GM19043 (cell line): ENCODE data around the gene F2.
"Not testable (repeated sequence)": the region's sequence is repeated elsewhere in the genome, so short reads cannot be mapped to it uniquely, and the experiment has no call there.

Source experiments
- ATAC-seq: cut with Tn5 transposase; IDR thresholded peaks from one replicate; pipeline ENCODE4 v1.9.1; 2021; ENCODE audit warnings: low read depth; ENCODE audit not compliant: unreplicated experiment

F2 gene

DNA sequence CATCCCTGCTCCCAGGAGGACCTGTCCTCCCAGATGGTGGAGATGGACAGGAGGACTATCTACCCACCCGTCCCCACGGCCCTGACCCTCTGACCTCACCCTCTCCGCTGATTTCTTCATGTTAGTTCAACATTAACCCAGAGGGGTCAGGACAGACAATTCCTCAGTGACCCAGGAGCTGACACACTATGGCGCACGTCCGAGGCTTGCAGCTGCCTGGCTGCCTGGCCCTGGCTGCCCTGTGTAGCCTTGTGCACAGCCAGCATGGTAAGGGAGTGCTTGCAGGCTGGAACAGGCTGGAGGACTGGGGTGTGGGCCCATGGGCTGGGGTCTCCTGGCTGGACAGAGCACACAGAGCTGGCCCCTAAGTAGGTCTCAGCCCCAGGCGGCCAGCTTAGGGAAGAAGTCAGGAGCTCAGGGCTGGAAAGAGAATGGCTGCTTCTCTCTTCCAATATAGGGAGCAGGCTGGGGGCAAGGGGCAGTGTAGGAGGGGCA, at the start of gene F2:
F2 (plus strand) TSS at position 166 of the 495 bp plus-strand sequence; CDS start at position 189, 23 bp downstream.
- no peak for ATAC-seq

DNA sequence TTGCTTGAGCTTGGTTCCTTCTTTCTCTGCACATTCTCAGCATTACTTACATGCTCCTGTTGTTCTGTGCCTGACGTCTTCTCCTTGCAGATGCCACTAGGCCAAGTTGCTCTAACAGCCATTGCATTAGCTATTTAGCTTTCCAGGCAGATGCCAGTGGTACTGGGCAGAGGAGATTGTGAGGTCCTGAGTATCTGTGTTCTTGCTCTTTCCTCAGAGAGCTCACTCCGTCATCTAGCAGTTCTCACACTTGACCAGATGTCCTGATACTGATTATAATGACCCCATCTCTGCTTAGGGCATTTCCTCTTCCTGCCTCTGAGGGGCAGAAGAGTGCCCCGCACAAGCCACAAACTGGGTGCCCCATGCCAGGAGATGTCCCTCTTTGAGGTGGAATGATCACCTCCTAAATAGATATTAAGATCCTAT, 49.3 kb upstream of the F2 start:
- ATAC-seq, result no peak

DNA sequence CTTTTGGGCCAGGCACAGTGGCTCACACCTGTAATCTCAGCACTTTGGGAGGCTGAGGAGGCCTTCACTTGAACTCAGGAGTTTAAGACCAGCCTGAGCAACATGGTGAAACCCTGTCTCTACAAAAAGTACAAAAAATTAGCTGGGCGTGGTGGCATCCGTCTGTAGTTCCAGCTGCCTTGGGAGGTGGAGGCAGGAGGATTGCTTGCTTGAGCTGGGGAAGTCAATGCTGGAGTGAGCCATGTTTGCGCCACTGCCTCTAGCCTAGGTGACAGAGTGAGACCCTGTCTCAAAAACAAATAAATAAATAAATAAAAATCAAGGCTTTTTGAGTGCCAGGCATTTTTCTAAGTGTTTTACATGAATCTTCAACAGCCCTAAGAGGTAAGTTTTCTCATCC, 48.5 kb upstream of the F2 start:
- not testable (repeated sequence) for ATAC-seq

GRCh38 chr11:46671958-46672315, 47.1 kb upstream of the F2 start:
- no peak for ATAC-seq

- no peak for ATAC-seq
Measured at GRCh38 chr11:46672381-46672839, 46.6 kb upstream of the F2 start.

- ATAC-seq, result no peak
Measured at GRCh38 chr11:46673713-46674462, 45.1 kb upstream of the F2 start.

DNA sequence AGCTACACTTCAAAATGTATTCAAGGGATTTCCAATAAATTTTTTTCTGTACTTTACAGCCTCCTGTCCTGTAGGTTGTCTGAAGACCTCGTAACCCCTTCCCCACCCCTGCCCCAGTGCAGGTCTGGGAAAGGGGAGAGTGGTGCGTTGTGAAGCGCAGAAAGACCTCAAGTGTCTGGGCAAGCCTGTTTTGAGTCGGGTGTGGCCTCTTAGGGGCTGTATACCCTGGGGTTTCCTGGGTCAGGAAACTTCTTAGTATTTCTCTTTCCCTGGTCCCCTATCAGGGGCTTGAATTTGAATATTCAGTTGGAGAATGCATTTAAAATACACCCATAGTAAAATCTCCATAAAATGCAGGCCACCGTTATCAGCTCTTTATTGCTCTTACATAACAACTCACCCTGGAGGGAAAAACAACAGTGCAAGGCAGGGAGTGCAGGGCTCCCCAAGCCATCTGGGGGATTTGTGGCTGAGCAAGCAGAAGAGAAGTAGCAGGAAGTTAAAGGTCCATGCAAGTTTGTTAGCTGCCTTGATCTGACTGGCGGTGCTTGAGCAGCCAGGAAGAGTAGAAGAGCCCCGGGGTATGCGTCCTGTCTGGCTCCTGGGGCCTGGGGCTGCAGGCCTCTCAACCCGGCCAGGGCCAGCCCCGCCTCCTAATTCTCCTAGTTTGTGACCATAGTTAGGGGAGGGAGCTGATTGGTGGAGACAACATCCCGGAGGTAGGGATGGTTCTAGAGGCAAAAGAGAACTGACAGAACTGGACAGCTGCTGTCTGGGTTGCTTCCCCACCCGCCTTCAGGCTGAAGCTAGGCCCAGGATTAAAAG, 44.3 kb upstream of the F2 start:
- ATAC-seq, result no peak

DNA sequence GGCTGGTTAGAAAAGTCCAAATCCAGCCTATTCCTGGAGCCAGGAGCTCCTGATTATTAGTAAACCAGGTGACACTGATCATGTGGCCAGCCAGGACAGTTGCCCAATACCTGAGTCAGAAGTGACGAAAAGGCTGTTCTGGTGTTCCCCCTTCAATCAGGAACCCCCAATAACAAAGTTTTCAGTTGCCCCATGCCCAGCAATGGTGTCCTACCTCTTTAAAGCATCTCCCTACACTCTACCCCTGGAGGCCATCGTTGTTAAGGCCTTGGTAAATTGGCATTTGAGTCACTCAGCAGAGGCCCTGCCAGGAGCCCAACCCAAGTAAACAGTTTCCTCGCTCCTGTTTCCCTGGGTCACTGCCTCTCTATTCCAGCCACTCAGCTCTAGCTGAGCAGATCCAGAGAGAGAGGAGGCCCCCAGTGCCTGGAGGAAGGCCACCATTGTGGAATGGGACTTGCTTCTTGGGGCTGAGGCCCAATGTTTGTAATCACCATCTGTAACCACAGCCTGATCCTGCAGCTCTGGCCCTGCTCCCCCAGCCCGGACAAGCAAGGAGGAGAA, 43.6 kb upstream of the F2 start:
- ATAC-seq, result no peak

GRCh38 chr11:46675949-46676348, 43.1 kb upstream of the F2 start:
- ATAC-seq, result no peak

DNA sequence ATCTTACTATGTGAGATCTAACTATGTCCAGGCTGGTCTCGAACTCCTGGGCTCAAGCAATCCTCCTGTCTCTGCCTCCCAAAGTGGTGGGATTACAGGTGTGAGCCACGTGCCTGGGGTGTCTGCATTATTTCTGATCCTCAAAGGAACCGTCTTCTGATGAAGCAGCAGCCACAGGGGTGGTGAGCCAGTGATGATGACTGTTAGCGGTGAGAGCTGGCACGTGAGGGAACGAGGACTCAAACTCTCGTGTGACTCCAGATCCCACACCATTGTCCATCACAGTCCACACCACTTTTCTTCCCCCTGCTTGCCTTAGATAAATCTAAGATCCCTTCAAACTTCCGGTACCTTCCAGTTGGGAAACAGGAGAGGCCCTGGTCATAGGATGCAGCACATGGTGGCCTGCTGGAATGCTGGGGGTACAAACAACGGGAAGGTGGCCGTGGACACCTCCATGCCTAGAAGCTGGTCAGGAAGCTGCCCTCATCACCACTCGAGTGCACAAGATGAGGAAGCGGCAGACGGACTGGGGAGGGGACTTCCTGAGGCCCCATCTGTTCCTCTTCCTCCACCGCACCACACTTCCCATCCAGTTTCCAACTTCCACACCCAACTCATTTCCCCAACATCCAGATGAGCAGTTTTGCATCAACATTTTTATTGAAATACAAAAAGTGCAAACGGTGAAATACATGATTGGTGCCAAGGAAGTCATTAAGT, 42.4 kb upstream of the F2 start:
- no peak for ATAC-seq

GRCh38 chr11:46677169-46677568, 41.8 kb upstream of the F2 start:
- no peak for ATAC-seq

- no peak for ATAC-seq
Measured at GRCh38 chr11:46677991-46678740, 40.8 kb upstream of the F2 start.

GRCh38 chr11:46678741-46679130, 40.3 kb upstream of the F2 start:
- no peak for ATAC-seq

DNA sequence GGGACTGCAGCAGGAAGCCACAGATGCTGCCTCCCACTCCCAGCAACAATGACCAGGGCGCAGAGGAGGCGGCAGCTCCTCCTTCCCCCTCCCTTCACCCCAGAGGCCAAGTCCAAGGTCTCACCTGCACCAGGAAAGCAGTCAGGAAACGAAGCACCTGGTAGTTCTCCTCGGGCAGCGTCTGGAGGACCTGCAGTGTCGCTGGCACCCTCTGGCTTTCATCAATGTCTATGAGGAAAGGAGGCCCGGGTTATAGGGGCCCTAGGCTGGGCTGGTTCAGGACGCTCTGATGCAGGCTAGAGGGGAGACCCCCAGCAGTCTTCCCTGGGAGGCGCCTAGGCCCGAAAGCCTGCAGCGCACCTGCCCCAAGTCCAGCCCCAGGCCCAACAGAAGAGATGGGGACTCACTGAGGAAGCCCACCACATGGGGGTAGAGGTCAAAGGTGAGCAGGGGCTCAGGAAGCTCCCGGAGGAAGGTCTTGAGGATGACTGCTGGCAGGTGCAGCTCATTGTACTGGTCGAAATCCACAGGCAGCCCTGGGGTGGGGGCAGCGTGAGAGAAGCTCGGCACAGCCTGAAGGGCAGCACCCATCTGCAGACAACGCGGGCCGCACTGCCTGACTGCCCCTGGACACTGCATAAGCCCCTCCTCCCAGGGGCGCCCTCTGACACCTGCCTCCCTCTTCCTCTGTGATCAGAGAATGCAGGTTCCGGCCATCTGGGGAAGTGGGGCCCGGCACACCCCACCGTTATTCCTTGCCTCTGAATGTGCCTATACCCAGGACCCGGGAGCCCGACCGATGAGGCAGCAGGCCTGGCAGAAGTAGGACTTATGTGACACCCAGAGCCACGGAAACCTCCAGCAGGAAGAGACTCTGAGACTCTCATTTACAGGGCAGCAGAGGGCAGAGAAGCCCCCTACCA, 39.5 kb upstream of the F2 start:
- ATAC-seq, result no peak

DNA sequence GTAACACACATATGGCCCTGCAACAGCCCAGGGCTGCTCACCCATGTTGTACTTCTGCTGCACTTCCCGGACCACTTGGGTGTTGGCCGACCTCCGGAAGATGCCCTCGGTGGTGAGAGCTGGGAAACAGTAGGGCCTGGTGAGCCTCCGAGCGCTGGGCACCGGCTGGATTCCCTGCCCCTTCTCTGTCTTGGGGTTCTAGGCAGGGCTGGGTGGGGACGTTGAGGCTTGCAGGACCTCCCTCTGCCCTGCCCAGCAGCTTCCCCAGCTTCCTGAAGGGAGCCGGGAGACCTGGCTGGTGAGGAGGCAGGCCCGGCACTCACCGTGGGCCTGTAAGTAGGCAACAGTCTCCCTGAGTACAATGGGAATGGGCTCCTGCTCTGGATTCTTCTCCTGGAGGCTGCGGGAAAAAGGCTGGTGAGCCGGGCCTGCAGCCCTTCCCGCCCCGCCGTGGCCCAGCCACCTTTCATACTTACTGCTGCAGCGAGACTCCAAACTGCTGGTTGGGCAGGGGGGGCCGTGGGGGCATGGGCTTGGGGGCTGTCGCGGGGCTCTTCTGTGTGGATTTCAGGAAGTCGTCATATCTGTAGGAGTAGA, 38.8 kb upstream of the F2 start:
- no peak for ATAC-seq

- ATAC-seq, result no peak
Measured at GRCh38 chr11:46680815-46681214, 38.2 kb upstream of the F2 start.

- ATAC-seq, result no peak
Measured at GRCh38 chr11:46681814-46682213, 37.2 kb upstream of the F2 start.
